ENCODE results near the gene PKP1.

PKP1 gene

GRCh38 chr1:201307760-201308499 is 24.6 kb downstream of the PKP1 start:
- DNase-seq (ENCODE audit: low read depth in 2 of 2) = no peak

DNA sequence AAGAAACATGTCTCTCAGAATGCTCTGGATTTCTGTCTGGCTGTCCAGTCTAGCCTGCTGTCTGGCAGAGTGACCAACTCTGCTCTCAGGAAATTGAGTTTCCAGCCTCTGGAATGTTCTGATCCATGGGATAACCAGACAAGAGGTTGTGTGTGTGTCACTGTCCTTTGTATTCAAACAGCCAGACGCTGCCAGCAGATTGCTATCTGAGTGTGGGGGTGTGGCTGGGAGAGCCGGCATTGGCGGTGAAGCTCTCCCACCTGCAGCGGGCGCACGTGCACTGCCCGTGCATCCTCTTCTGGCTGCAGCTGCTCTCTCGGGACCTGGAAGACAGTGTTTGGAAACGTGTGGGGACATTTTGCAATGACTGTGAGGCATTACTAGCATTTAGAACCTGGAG is 26.1 kb downstream of the PKP1 start:
- no peak for DNase-seq (ENCODE audit: low read depth in 2 of 2)

- no peak for DNase-seq (ENCODE audit: low read depth in 2 of 2)
Measured at GRCh38 chr1:201310251-201310985, 27.1 kb downstream of the PKP1 start.

- DNase-seq (ENCODE audit: low read depth in 2 of 2) = no peak
Measured at GRCh38 chr1:201310986-201311355, 27.7 kb downstream of the PKP1 start.

DNA sequence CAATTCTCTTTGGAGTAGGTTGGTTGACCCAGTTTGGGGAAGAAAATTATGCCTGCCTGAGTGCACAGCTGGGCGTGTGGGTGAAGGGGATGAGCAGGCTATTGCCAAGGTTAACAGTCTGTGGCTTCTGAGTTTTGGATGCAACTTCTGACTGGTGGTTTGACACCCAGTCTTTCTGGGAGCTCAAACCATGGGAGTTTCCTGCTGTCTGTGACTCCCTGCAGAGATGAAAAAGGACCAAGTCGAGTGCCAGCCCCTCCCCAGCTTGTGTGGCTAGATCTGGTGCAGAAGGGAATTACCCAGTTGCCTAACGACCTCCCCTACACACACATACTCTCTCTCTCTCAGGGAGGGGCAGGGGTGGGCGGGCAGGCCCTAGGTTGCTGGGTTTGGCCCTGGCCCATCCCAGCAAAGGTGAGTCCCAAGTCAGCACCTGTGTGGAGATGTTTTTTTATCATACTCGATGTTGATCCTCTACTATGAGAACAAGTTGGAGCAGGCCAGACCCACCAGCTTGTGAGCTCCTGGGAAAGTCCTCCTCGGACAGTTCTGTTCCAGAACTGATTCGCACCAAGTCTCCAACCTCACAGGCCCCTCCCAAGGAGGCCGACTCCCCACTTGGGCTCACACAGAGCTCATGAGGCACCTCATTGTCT is 28.2 kb downstream of the PKP1 start:
- DNase-seq (ENCODE audit: low read depth in 2 of 2) = peak in 1 of 2 donors; percentile 13

- DNase-seq (ENCODE audit: low read depth in 2 of 2) = no peak
Measured at GRCh38 chr1:201312298-201312697, 29.0 kb downstream of the PKP1 start.

GRCh38 chr1:201313086-201313485 is 29.8 kb downstream of the PKP1 start:
- DNase-seq (ENCODE audit: low read depth in 2 of 2) = no peak

DNA sequence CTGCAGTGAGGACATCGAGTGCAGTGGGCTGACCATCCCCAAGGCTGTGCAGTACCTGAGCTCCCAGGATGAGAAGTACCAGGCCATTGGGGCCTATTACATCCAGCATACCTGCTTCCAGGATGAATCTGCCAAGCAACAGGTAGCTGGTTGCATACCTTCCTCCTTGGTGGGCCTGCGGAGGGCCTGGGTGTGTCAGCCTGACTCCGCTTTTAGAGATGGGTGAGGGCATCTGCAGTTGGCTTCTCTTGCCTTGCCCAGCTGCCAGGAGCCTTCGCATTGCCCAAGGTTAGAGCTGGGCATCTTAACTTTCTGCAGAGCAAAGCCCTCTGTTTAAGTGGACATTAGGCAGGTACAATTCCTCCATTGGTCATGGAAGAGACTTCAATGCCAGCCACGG is 33.2 kb downstream of the PKP1 start:
- no peak for DNase-seq (ENCODE audit: low read depth in 2 of 2)

- DNase-seq (ENCODE audit: low read depth in 2 of 2) = no peak
Measured at GRCh38 chr1:201317551-201317950, 34.2 kb downstream of the PKP1 start.

GRCh38 chr1:201318504-201319340 is 35.4 kb downstream of the PKP1 start:
- DNase-seq (ENCODE audit: low read depth in 2 of 2) = no peak

DNA sequence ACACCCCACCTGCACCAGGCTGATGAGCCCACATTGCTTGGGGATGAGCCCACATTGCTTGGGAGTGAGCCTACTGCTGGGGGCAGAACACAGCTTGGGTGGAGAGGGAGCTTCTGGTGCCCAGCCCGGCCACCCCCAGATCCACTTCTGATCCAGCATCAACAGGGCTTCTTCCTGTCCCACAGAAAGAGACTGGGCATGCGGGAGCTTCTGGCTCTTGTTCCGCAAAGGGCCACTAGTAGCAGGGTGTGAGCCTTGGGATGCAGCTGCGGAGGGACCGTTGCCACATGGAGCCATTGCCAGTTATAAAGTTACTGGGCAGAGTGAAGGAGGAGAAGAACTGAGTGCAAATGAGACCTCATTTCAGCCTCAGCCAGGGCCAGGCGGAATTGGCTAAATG is 36.3 kb downstream of the PKP1 start:
- no peak for DNase-seq (ENCODE audit: low read depth in 2 of 2)

- DNase-seq (ENCODE audit: low read depth in 2 of 2) = no peak
Measured at GRCh38 chr1:201320168-201320788, 37.0 kb downstream of the PKP1 start.

DNA sequence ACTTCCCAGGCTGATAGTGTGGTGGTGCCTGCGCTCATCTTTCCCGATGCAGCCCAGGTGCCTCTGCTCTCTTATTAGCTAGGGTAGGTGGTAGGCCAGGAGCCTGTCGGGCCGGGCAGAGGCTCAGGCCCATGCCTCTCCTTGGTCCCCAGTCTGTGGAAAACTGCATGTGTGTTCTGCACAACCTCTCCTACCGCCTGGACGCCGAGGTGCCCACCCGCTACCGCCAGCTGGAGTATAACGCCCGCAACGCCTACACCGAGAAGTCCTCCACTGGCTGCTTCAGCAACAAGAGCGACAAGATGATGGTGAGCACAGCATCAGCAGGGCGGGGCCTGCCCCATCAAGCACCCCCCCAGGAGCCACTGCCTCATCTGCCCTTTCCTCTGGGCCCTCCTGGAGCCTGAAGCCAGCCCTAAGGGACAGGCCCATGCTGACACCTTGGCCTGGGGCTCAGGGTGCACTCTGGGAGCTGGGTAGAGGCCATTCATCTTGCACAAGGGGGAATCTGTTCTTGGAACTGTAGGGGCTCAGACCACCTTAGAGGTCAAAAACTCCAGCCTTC is 38.6 kb downstream of the PKP1 start:
- DNase-seq (ENCODE audit: low read depth in 2 of 2) = no peak

DNA sequence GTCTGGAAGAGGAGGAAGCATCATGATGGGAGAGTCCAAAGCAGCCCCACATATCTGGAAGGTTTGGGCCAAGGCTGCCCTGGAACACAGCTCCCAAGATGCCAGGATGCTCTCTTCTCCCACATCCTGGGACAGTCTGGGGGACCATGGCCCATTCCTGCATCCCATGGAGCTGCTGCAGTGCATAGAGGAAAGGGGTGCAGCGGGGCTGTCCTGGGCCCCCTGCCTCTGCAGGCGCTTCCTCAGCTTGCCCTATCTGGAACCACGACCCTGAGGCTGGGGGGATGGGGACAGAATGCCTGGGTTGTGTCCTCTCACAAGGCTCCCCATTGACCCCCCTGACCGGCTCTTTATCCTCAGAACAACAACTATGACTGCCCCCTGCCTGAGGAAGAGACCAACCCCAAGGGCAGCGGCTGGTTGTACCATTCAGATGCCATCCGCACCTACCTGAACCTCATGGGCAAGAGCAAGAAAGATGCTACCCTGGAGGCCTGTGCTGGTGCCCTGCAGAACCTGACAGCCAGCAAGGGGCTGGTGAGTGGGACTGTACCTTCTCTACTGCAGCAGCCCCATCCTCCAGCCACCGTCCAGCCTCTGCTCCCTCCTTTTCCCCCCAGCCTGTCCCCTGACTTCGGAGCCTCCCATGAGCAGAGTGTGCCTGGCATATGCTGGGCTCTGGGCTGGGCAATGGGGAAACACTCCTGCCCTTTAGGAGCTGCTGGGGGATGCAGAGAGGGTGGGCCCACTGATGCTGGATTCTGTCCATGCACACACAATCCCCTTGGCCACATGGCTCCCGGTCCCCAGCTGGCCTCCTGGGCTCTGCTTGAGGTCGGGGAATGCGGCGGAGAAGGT is 39.6 kb downstream of the PKP1 start:
- DNase-seq (ENCODE audit: low read depth in 2 of 2) = no peak

DNA sequence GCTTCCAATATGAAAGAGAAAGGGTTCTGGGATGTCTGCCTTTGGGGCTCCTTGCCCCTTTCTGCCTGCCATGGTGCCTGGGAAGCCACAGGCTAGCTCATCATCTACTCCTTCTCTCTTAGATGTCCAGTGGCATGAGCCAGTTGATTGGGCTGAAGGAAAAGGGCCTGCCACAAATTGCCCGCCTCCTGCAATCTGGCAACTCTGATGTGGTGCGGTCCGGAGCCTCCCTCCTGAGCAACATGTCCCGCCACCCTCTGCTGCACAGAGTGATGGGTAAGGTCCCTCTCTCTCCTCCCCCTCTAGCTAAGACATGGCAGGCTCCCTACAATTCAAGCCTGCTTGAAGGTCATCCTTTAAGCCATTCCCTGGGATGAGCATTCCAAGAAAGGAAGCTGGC is 41.0 kb downstream of the PKP1 start:
- DNase-seq (ENCODE audit: low read depth in 2 of 2) = no peak

DNA sequence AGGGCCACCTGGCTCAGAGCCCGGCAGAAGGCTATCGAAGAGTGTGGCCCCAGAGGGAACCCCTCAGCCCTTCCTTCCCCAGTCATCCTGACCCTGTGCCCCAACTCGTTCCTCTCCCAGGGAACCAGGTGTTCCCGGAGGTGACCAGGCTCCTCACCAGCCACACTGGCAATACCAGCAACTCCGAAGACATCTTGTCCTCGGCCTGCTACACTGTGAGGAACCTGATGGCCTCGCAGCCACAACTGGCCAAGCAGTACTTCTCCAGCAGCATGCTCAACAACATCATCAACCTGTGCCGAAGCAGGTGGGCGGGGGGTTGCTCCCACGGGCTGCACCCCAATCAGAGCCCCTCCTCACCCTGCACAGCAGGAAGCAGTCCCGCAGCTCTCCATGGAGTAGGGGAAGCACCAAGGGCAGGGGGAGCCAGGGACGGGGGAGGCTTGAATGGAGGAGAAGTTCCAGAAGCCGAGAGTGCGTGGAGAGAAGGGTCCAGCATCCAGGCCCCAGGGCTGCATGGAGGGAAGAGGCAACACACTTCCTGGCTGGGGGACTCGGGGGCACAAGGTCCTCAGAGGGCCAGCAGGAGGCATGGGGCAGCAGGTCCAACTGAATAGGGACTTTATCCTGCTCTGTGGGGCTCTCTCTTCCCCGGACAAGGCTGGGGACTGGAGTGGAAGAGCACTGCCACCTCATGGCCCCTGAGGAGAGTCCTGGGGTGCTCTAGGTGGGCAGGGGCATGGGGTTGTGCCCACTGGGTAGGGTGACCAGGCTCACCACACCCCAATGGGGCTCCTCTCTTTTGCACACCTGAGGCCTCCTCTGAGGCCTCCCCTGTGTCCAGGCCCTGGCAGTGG is 41.7 kb downstream of the PKP1 start:
- DNase-seq (ENCODE audit: low read depth in 2 of 2) = no peak

DNA sequence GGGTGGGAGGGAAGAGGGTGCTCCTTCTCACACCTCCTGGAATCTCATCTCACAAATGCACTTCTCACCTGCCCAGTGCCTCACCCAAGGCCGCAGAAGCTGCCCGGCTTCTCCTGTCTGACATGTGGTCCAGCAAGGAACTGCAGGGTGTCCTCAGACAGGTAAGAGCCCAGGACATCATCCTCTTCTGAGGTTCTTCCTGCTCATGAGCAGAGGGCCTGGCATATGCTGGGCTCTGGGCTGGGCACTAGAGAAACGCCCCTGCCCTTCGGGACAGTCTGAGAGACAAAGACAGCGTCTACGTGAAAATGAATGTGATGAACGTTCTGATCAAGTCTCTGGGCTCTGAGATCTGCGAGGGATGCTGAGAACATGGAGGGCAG is 42.4 kb downstream of the PKP1 start:
- no peak for DNase-seq (ENCODE audit: low read depth in 2 of 2)

GRCh38 chr1:201326710-201327109 is 43.4 kb downstream of the PKP1 start:
- DNase-seq (ENCODE audit: low read depth in 2 of 2) = no peak

GRCh38 chr1:201327687-201328240 is 44.5 kb downstream of the PKP1 start:
- no peak for DNase-seq (ENCODE audit: low read depth in 2 of 2)

Data from stimulated activated CD8-positive, alpha-beta memory T cell treated with anti-CD3 and anti-CD28 coated beads, Interleukin-15, amount 100 ng/mL, for 48 hours (primary cell).